Heart left ventricle (tissue), 16 donors: Measurements from ENCODE around the gene INSIG1. TPM values are rescaled to one million over a fixed set of nuclear protein-coding genes. Genes with fewer than 3 reads are reported as not detected.
A peak's percentile ranks its signal among the peaks of the same experiment; 100 is the strongest.

ENCODE experiments used
- ATAC-seq, 4 donors: fragments of 200-7000 bp; cut with Tn5 transposase; one replicate each; pipeline ENCODE4 v1.9.1; 2020 to 2022; ENCODE audit warnings: moderate library complexity in 4 of 4, mild to moderate bottlenecking in 3 of 4, moderate number of reproducible peaks in 1 of 4
- DNase-seq, 5 donors: peaks; one replicate each; pipeline ENCODE4 v3.0.0-alpha.2; 2020
- H3K27ac ChIP-seq, 12 donors: fragments of 200-600 bp; sonication (generic) in 4 of 12; one replicate each; pipeline versions ENCODE4 v1.5.0 to v1.8.0; 2016 to 2022; ENCODE audit warnings: mild to moderate bottlenecking in 2 of 12
- H3K27me3 ChIP-seq, 9 donors: fragments of 200-600 bp; sonication (generic) in 2 of 9; one replicate each; pipeline versions ENCODE4 v1.5.1 to v1.8.0; 2016 to 2022; ENCODE audit warnings: mild to moderate bottlenecking in 3 of 9
- H3K36me3 ChIP-seq, 9 donors: fragments of 200-600 bp; sonication (generic) in 2 of 9; one replicate each; pipeline versions ENCODE4 v1.5.0 to v1.8.0; 2018 to 2022; ENCODE audit warnings: mild to moderate bottlenecking in 2 of 9
- H3K4me1 ChIP-seq, 12 donors: fragments of 200-600 bp; sonication (generic) in 4 of 12; one replicate each; pipeline versions ENCODE4 v1.5.0 to v1.8.0; 2016 to 2022; ENCODE audit warnings: mild to moderate bottlenecking in 3 of 12
- H3K4me3 ChIP-seq, 12 donors: fragments of 200-600 bp; sonication (generic) in 4 of 12; one replicate each; pipeline versions ENCODE4 v1.5.0 to v1.8.0; 2017 to 2022; ENCODE audit warnings: mild to moderate bottlenecking in 9 of 12, moderate library complexity in 4 of 12
- H3K9me3 ChIP-seq, 12 donors: fragments of 200-600 bp; sonication (generic) in 4 of 12; one replicate each; pipeline versions ENCODE4 v1.5.0 to v1.8.0; 2016 to 2022; ENCODE audit warnings: mild to moderate bottlenecking in 1 of 12
- POLR2A ChIP-seq, 2 donors: fragments of 450-650 bp; IDR thresholded peaks; one replicate each; pipeline ENCODE4 v1.6.1; 2017; ENCODE audit warnings: antibody characterized with exemption in 2 of 2, mild to moderate bottlenecking in 2 of 2, moderate library complexity in 2 of 2
- WGBS, 4 donors: extraction: QIAGEN DNeasy Blood & Tissue Kit in 2 of 4; methylation state at CpG; one replicate each; pipeline versions ENCODE4 v1.1.5 to v1.1.7; 2013 to 2018; 5-methylcytosine and 5-hydroxymethylcytosine counted together
- intact Hi-C, 10 donors: fragments of 100-400 bp; cut with DNase I; formaldehyde crosslinking; loops; one replicate each; pipeline versions ENCODE4 v1.11.1 to v1.14.2; 2022
- polyA plus RNA-seq, 2 donors: library from polyadenylated mRNA; stranded (reverse); fragments of 200-250 nt; gene quantifications; one replicate each; pipeline ENCODE4 v1.2.3, GENCODE V29; 2013
- total RNA-seq, 9 donors: library from RNA; depleted of rRNA in 2 of 9; stranded (reverse); fragments of >200 nt in 2 of 9; fragmentation: NEBNext Ultra II Directional in 3 of 9; extraction: Animal tissue kit (Norgen Biotek cat#: 25700) in 3 of 9; gene quantifications; one replicate each; pipeline versions ENCODE4 v1.1.0 to v1.2.4, GENCODE V29; 2016 to 2023
- TF ChIP-seq, protein P1 (sequence below), 12 donors: fragments of 200-600 bp; sonication (generic) in 4 of 12; IDR thresholded peaks; one replicate each; pipeline versions ENCODE4 v1.5.0 to v1.8.0; 2018 to 2022; ENCODE audit warnings: antibody characterized with exemption in 12 of 12, mild to moderate bottlenecking in 5 of 12
- donor health status: ischemic (EF 13 %, LVEDD 7.1; RV severe dilation, severe dysfunction).
- donor health status: healthy with polysubstance abuse.
- donor health status: DM: no; HTN: yes; CAD: no.
- donor health status: DM: no; HTN: no; CAD: no.
- donor health status: ischemic (EF 25% LVEDD 6.9; RV normal size, moderate dysfunction).
- donor health status: ischemic (EF 25% LVEDD 5.7; RV mildly dilated, moderate dysfunction).
- donor health status: healthy.
- donor health status: DM: yes; HTN: yes; CAD: no.
- donor health status: ischemic (EF 35%, LVEDD 5.7; RV mildly dilated, moderate dysfunction).
- donor health status: nonischemic (EF 11% LVEDD 7.7; RV severe dilation, severe dysfunction).
- donor health status: DM: yes; HTN: yes; CAD: no.
- donor health status: PGD.
- donor health status: ischemic (EF 29% LVEDD 5.4; RV normal size, mild dysfunction).
- donor health status: nonischemic (EF 23%, LVEDD 6.1; RV moderate dilation, normal function).

Gene INSIG1
- total and polyA plus RNA-seq, 11 donors, result 5.2 to 24.5 (median 13.3) TPM

DNA sequence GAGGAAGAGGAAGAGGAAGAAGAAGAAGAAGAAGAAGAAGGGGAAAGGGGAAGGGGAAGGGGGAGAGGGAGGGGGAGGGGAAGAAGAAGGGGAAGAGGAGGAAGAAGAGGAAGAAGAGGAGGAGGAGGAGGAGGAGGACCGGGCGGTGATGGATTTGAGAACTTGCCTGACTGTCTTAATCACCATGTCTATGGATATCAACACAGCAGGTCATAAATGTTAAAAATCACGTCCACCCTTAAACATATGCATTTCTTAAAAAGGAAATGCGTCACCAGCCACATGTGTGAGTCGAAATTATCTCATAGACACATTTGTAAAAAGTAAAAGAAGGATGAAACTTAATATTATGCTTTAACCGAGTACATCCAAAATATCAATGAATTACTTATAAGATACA, 42.1 kb upstream of the INSIG1 start:
- Histone ChIP-seq H3K4me1 (peaks cover 7 to 23% (median 14%) of the 10 kb centered on the region in 12 donors), H3K27ac (no peak overlapping the region), H3K36me3 (no peaks in the 10 kb centered on the region), H3K27me3 (peaks cover 0 to 10% (median 3%) of the 10 kb centered on the region in 9 donors), H3K9me3 (no peaks in the 10 kb centered on the region), H3K4me3 (no peak overlapping the region)
- ATAC-seq (no peak), DNase-seq (no peak)
- intact Hi-C loops, result loop anchor here in 6 of 10 donors (2.0 to 10.0 kb wide), 5 partner anchors 42 to 89 kb away; partner anchors contain the start of gene INSIG1 (in 3 of the 6)
- WGBS, 4 donors, result 87 to 92% (median 90%) methylated on average over 6 of the region's 6 CpGs
- TF ChIP-seq POLR2A (IDR thresholded peaks at IDR 0.05), result no peak
- TF ChIP-seq, protein P1, sequence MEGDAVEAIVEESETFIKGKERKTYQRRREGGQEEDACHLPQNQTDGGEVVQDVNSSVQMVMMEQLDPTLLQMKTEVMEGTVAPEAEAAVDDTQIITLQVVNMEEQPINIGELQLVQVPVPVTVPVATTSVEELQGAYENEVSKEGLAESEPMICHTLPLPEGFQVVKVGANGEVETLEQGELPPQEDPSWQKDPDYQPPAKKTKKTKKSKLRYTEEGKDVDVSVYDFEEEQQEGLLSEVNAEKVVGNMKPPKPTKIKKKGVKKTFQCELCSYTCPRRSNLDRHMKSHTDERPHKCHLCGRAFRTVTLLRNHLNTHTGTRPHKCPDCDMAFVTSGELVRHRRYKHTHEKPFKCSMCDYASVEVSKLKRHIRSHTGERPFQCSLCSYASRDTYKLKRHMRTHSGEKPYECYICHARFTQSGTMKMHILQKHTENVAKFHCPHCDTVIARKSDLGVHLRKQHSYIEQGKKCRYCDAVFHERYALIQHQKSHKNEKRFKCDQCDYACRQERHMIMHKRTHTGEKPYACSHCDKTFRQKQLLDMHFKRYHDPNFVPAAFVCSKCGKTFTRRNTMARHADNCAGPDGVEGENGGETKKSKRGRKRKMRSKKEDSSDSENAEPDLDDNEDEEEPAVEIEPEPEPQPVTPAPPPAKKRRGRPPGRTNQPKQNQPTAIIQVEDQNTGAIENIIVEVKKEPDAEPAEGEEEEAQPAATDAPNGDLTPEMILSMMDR (IDR thresholded peaks at IDR 0.05), result no peak

DNA sequence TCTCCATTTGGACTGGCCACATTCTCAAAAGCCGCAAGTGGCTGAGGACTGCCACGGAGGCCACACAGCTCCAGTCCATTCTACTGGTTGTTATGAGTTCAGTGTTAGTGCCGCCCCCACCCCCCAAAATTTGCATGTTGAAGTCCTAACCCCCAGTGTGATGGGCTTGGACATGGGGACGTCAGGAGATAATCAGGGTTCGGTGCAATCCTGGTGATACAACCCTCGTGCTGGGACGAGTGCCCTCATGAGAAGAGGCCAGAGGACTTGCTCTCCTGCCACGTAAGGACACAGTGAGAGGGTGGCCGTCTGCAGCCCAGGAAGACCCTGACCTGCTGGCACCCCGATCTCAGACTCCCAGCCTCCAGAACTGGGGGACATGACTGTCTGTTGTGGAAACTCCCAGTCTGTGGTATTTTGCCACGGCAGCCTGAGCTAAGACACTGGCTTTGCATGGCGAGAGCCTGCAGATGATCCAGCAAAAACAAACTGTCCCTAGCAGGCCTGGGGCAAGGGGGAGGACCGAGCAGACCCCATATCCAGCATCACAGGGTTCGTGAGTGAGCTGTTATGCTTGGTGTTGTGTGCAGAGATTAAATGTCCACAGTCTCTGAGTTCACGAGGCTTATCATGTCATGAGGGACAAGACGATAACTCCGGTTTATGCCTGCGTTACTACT, 41.5 kb upstream of the INSIG1 start:
- no peak for DNase-seq
- intact Hi-C loops, result loop anchor here in 6 of 10 donors (2.0 to 10.0 kb wide), 5 partner anchors 41 to 89 kb away; partner anchors contain the start of gene INSIG1 (in 3 of the 6)
- WGBS, 4 donors, result 83 to 90% (median 90%) methylated on average over 17 to 18 of the region's 18 CpGs
- Histone ChIP-seq H3K27ac (no peak overlapping the region), H3K27me3 (peaks cover 0 to 5% (median 0%) of the 10 kb centered on the region in 9 donors), H3K9me3 (no peaks in the 10 kb centered on the region), H3K4me3 (no peak overlapping the region), H3K36me3 (no peaks in the 10 kb centered on the region), H3K4me1 (peaks cover 7 to 23% (median 14%) of the 10 kb centered on the region in 12 donors)
- TF ChIP-seq, protein P1 (IDR thresholded peaks at IDR 0.05), result no peak
- TF ChIP-seq POLR2A (IDR thresholded peaks at IDR 0.05), result no peak
- no peak for ATAC-seq

DNA sequence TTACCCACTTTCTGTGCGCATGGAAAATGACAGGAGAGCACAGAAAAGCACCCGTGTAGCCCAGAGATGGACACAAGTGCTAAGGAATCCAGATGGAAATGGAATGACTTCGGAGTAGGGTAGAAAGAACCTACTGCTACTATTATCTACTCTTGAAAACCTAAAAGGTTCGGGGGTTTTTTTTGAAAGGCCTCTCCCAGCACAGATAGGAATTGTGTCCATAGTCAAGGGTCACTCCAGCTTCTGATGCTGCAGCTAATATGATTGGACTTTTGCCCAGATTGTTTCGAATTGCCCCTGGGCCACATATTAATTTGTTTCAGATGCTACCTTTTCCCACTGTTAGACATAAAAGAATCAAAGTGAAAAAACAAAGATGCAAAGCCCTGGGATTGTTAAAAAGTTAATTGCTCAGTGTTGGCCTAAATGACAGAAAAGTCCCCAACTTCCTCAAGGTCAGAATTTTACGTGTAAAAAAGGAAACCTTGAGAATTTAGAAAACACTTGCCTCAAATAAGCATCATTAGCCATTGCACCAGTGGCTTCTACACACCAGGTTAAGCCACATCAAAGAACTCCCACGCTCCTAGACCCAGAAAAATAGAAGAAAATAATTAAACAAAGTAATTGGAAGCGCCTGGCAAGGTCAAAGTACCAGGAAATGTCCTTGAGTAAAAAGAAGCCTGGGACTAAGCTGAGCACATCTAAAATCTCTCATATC, 40.8 kb upstream of the INSIG1 start:
- Histone ChIP-seq H3K36me3 (no peaks in the 10 kb centered on the region), H3K9me3 (no peaks in the 10 kb centered on the region), H3K27ac (peak overlapping the region in 11 of 12 donors; percentile 35 to 80 (median 73)), H3K27me3 (peaks cover 0 to 3% (median 0%) of the 10 kb centered on the region in 9 donors), H3K4me1 (peaks cover 7 to 23% (median 14%) of the 10 kb centered on the region in 12 donors), H3K4me3 (peak overlapping the region in 4 of 12 donors; percentile 13 to 28 (median 27))
- WGBS, 4 donors, result 62 to 69% (median 65%) methylated on average over 8 of the region's 8 CpGs
- no peak for TF ChIP-seq POLR2A (IDR thresholded peaks at IDR 0.05)
- TF ChIP-seq, protein P1 (IDR thresholded peaks at IDR 0.05), result no peak
- ATAC-seq (no peak), DNase-seq (no peak)
- intact Hi-C loops, result loop anchor here in 6 of 10 donors (1.0 to 10.0 kb wide), 6 partner anchors 40 to 88 kb away; partner anchors contain the start of gene INSIG1 (in 3 of the 6)
